HG02852 (cell line): Measurements from ENCODE around the gene DNM1.

Experiments used
- ATAC-seq: cut with Tn5 transposase; IDR thresholded peaks from one replicate; pipeline ENCODE4 v1.9.1; 2021; ENCODE audit warnings: mild to moderate bottlenecking, moderate library complexity; ENCODE audit not compliant: unreplicated experiment

DNM1 gene

GRCh38 chr9:128203024-128203706 is at the start of gene DNM1:
DNM1 (plus strand) TSS chr9:128203379; CDS start chr9:128203471, 92 bp downstream.
- peak; percentile 62 for ATAC-seq

- no peak for ATAC-seq
These were observed 49.1 kb upstream of the DNM1 start for GRCh38 chr9:128153947-128154695.

- no peak for ATAC-seq
These were observed 47.3 kb upstream of the DNM1 start for GRCh38 chr9:128155736-128156500.

GRCh38 chr9:128159522-128159783 is 43.7 kb upstream of the DNM1 start:
- ATAC-seq = peak; percentile 11

- ATAC-seq = peak; percentile 76
These were observed 43.2 kb upstream of the DNM1 start, which contains the start of gene BBLN for GRCh38 chr9:128159784-128160602. BBLN (plus strand) TSS chr9:128160265; CDS start chr9:128160408, 143 bp downstream.

- ATAC-seq = peak; percentile 4
These were observed 42.6 kb upstream of the DNM1 start for GRCh38 chr9:128160603-128160987.

- ATAC-seq = no peak
These were observed 41.8 kb upstream of the DNM1 start for GRCh38 chr9:128161215-128161902.

GRCh38 chr9:128162215-128163026 is 40.8 kb upstream of the DNM1 start:
- ATAC-seq = no peak

GRCh38 chr9:128163027-128163515 is 40.1 kb upstream of the DNM1 start:
- no peak for ATAC-seq

- no peak for ATAC-seq
These were observed 39.5 kb upstream of the DNM1 start for GRCh38 chr9:128163523-128164306.

- ATAC-seq = no peak
These were observed 38.8 kb upstream of the DNM1 start for GRCh38 chr9:128164307-128164885.

- no peak for ATAC-seq
These were observed 37.0 kb upstream of the DNM1 start for GRCh38 chr9:128166169-128166568.

GRCh38 chr9:128167209-128167608 is 36.0 kb upstream of the DNM1 start:
- ATAC-seq = no peak

GRCh38 chr9:128168731-128169308 is 34.4 kb upstream of the DNM1 start:
- no peak for ATAC-seq

GRCh38 chr9:128169492-128169891 is 33.7 kb upstream of the DNM1 start:
- ATAC-seq = no peak

GRCh38 chr9:128169925-128170324 is 33.3 kb upstream of the DNM1 start:
- ATAC-seq = no peak

GRCh38 chr9:128174062-128174461 is 29.1 kb upstream of the DNM1 start:
- ATAC-seq = no peak

- ATAC-seq = no peak
These were observed 28.0 kb upstream of the DNM1 start for GRCh38 chr9:128175102-128175563.
